Epithelial cell of proximal tubule (primary cell): ENCODE data around the gene SNRNP35. TPM values are rescaled to one million over a fixed set of nuclear protein-coding genes. Genes with fewer than 3 reads are reported as not detected.
"Not testable (repeated sequence)": the region's sequence is repeated elsewhere in the genome, so short reads cannot be mapped to it uniquely, and the experiment has no call there.

Source experiments
- DNase-seq: peaks from one replicate; pipeline ENCODE4 v3.0.0-alpha.2; 2011; ENCODE audit warnings: low read depth
- H3K4me3 ChIP-seq: 2 replicates; pipeline ENCODE4 v1.5.1; 2011; ENCODE audit warnings: low read depth, mild to moderate bottlenecking, low read length
- total RNA-seq: library from RNA; depleted of rRNA; stranded (reverse); fragments of >200 nt; gene quantifications from 2 replicates; pipeline ENCODE4 v1.2.3, GENCODE V29; 2015
- TF ChIP-seq, protein P1 (sequence below): conservative IDR thresholded peaks from 2 replicates; pipeline ENCODE4 v1.5.1; 2012; ENCODE audit warnings: low read depth, mild to moderate bottlenecking, low read length

Gene SNRNP35
- total RNA-seq, 1 donor from 2014 or later, result 22.7 TPM

DNA sequence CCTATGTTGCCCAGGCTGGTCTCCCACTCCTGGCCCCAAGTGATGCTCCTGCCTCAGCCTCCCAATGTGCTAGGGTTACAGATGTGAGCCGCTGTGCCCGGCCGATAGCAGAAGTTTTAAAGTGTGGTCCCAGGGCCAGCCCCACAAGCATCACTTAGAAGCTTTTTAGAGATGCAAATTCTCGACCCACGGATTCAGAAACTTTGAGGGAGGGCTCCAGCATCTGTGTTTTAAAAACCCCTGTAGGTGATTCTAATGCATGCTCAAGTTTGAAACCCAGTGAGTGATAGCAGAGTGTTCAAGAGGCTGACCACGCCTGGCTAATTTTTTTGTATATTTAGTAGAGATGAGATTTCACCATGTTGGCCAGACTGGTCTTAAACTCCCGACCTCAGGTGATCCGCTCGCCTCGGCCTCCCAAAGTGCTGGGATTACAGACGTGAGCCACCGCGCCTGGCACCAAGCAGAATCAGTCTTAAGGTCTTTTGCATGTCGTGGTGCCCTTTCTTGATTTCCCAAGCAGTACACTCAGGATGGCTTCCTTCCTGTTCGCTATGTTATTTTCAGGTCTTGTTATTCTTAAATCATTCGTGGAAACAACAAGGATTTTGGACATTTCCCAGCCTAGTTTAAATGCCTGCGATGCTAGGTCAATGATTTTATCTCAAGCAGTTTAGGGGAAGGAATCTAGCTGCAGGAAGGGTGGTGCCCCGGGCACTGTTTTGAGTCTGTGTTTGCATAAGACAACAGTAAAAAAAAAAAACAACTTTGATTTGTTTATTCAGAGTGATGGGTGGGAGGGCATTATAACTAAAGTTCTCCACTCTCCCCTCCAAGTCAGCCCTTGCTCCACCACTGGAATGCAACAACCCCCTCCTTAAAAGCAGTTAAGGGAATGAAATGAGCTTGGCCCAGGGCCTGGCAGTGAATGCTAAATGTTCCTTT, 12.3 kb upstream of the SNRNP35 start:
- H3K4me3 ChIP-seq, result no peak overlapping the region
- DNase-seq, result no peak
- TF ChIP-seq, protein P1, sequence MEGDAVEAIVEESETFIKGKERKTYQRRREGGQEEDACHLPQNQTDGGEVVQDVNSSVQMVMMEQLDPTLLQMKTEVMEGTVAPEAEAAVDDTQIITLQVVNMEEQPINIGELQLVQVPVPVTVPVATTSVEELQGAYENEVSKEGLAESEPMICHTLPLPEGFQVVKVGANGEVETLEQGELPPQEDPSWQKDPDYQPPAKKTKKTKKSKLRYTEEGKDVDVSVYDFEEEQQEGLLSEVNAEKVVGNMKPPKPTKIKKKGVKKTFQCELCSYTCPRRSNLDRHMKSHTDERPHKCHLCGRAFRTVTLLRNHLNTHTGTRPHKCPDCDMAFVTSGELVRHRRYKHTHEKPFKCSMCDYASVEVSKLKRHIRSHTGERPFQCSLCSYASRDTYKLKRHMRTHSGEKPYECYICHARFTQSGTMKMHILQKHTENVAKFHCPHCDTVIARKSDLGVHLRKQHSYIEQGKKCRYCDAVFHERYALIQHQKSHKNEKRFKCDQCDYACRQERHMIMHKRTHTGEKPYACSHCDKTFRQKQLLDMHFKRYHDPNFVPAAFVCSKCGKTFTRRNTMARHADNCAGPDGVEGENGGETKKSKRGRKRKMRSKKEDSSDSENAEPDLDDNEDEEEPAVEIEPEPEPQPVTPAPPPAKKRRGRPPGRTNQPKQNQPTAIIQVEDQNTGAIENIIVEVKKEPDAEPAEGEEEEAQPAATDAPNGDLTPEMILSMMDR, result no peak

DNA sequence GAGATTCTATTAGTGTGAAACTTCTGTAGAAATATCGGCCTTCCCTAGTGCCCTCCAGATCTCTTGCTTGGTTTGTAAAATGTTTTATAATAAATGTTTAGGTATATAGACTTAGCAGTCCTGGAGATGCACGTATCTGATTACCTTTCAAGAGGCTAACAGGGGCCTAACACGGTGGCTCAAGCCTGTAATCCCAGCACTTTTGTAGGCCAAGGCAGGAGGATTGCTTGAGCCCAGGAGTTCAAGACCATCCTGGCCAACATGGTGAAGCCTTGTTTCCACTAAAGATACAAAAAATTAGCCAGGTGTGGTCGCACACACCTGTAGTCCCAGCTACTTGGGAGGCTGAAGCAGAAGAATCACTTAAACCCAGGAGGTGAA, 11.6 kb upstream of the SNRNP35 start:
- TF ChIP-seq, protein P1, result no peak

DNA sequence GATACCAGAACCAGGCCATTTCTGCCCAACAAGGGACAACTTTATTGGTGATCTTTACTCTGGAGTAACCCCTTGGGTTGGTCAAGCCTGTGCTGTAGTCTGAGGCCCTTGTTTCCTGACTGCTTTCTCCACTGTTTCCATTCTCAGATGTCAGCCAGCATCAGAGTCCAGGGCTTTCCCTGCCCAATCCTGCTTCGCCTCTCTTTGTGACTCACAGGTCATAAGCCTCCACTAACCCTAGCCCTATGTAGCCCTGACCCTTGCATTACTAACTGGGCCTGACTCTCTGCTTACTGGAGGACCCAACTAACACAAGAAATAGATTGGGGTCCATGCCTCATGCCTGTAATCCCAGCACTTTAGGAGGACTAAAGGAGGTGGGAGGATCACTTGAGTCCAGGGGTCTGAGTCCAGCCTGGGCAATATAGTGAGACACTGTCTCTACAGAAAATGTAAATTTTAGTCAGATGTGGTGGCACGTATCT, 8.6 kb upstream of the SNRNP35 start:
- TF ChIP-seq, protein P1, result no peak
- no peak overlapping the region for H3K4me3 ChIP-seq
- DNase-seq, result no peak

More for the DNA sequence above, 11.6 kb upstream of the SNRNP35 start:
- no peak overlapping the region for H3K4me3 ChIP-seq
- no peak for DNase-seq

DNA sequence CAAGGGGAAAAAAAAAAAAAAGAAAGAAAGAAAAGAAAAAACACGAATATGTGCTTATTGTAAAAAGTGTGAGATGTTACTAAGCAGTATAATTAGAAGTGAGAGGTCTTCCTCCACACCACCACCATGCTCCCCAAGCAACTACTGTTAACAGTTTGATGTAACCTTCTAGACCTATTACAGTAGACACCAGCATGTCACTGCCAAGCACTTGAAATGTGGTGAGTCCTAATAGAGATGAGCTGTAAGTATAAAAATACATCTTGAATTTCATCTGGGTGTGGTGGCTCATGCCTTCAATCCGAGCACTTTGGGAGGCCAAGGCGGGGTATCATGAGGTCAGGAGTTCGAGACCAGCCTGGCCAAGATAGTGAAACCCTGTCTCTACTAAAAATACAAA, 8.1 kb upstream of the SNRNP35 start:
- no peak overlapping the region for H3K4me3 ChIP-seq
- DNase-seq, result no peak
- TF ChIP-seq, protein P1, result no peak

DNA sequence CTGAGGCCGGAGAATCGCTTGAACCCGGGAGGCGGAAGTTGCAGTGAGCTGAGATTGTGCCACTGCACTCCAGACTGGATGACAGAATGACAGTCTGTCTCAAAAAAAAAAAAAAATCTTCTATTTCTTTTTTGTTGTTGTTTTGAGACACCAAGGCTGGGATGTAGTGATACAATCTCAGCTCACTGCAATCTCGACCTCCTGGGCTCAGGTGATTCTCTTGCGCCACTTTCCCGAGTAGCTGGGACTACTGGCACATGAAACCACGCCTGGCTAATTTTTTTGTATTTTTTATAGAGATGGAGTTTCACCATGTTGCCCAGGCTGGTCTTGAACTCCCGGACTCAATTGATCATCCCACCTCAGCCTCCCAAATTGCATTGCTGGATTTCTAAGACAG, 7.3 kb upstream of the SNRNP35 start:
- no peak overlapping the region for H3K4me3 ChIP-seq
- DNase-seq, result no peak
- TF ChIP-seq, protein P1, result no peak

DNA sequence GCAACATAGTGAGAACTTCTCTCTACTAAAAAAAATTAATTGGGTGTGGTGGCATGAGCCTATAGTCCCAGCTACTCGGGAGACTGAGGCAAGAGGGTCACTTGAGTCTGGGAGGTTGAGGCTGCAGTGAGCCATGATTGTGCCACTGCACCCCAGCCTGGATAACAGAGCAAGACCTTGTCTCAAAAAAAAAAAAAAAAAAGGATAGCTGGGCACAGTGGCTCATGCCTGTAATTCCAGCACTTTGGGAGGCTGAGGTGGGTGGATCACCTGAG, 5.7 kb upstream of the SNRNP35 start:
- not testable (repeated sequence) for H3K4me3 ChIP-seq, DNase-seq

DNA sequence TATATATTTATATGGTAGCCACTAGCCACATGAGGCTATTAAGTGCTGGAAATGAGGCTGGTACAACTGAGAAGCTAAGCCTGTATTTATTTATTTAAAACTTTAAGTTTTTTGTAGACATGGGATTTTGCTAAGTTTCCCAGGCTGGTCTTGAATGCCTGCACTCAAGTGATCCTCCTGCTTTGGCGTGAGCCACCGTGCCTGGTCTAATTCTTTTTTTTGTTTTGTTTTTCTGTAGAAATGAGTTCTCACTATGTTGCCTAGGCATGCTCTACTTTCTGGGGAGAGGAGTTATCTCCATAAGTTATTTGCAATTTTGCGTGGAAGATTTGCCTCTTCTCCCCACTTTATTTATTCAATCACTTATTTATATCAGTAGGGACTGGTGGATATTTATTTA, 4.8 kb upstream of the SNRNP35 start:
- DNase-seq, result no peak
- TF ChIP-seq, protein P1, result no peak
- no peak overlapping the region for H3K4me3 ChIP-seq

DNA sequence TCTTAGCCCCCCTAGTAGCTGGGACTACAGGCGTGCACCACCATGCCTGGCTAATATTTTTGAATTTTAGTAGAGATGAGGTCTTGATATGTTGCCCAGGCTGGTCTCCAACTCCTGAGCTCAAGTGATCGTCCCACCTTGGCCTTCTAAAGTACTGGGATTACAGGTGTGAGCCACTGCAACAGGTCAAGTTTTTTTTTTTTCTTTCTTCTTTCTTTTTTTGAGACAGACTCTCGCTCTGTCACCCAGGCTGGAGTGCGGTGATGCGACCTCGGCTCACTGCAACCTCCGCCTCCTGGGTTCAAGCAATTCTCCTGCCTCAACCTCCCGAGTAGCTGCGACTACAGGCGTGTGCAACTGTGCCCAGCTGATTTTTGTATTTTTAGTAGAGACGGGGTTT, 5.2 kb downstream of the SNRNP35 start:
- not testable (repeated sequence) for H3K4me3 ChIP-seq, DNase-seq
